ENCODE data around the gene P3H1. TPM values are rescaled to one million over a fixed set of nuclear protein-coding genes. Genes with fewer than 3 reads are reported as not detected.
A peak's percentile ranks its signal among the peaks of the same experiment; 100 is the strongest.

The P3H1 gene
- total and polyA plus RNA-seq, 2 donors (not counting 1 experiment from before 2014, with no cell fraction given) = 42.2 to 51.3 TPM

DNA sequence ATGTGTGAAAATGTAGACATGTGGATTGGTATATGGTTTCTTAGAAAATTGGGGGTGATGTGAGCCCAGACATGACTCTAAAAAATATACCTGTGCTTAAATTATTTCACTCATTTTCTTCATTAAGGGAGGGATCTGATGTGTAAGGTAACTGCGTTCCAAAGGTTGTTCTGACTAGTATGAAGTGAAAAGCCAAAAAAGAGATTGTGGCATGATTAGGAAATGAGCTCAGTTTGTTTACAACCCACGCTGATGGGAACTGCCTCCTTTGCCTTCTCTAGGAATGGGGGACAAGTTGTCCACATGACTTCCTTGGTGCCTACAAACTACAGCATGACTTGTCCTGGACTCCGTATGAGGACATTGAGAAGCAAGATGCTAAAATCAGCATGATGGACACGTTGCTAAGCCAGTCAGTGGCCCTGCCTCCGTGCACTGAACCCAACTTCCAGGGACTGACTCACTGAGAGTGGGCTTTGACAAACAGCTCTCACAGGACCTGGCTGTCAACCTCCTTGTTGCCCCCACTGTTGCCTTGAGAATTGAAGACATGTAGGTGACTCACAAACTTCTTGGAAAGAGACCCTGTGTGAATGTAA lies 8.2 kb upstream of the P3H1 start:
- no peak overlapping the region for H3K4me3 ChIP-seq (ENCODE audit: control extremely low read depth in 1 of 5, extremely low read depth in 1 of 5, insufficient read depth in 1 of 5, low read depth in 2 of 5, low read length in 4 of 5)
- ChIA-PET CTCF (interaction anchor here (1.3 kb wide), 1 partner anchor 299 kb away, joined by 4 read pairs; no protein-coding TSS in a partner anchor), POLR2A (no interaction called here)
- Mint-ChIP-seq H3K4me1 (peaks cover 10% of the 10 kb centered on the region), H3K27ac (no peak overlapping the region), H3K4me3 (no peak overlapping the region), H3K9me3 (ENCODE audit: insufficient read depth) (no peaks in the 10 kb centered on the region), H3K27me3 (no peaks in the 10 kb centered on the region)
- intact Hi-C loops (cut with micrococcal nuclease) = no loop called here
- ATAC-seq (ENCODE audit: low read depth) (no peak), DNase-seq (no peak)
- H3K9ac ChIP-seq (ENCODE audit: low read length) = no peak overlapping the region
- H4K20me1 ChIP-seq (ENCODE audit: control insufficient read depth, insufficient read depth, low read length, poor library complexity, severe bottlenecking) = peaks cover 19% of the 10 kb centered on the region
- peaks cover 21% of the 10 kb centered on the region for H3K79me2 ChIP-seq (ENCODE audit: control insufficient read depth, insufficient read depth, low read length)
- H2AFZ ChIP-seq (ENCODE audit: insufficient read depth, low read depth, low read length, poor library complexity, severe bottlenecking) = no peak overlapping the region
- H3K27ac ChIP-seq (ENCODE audit: low read length in 2 of 2) = no peak overlapping the region
- peaks cover 15 to 46% of the 10 kb centered on the region in 2 experiments for H3K36me3 ChIP-seq (replicated peaks in 1 of 2; ENCODE audit: control extremely low read depth in 1 of 2, control insufficient read depth in 1 of 2, extremely low read depth in 1 of 2, insufficient read depth in 2 of 2, low read length in 1 of 2)
- H3K4me2 ChIP-seq (replicated peaks; ENCODE audit: low read depth, low read length, poor library complexity, severe bottlenecking) = no peak overlapping the region
- H3K27me3 ChIP-seq (replicated peaks in 1 of 4; ENCODE audit: control extremely low read depth in 1 of 4, control insufficient read depth in 3 of 4, insufficient read depth in 4 of 4, low read length in 3 of 4) = no peaks in the 10 kb centered on the region
- H3K4me1 ChIP-seq (ENCODE audit: control insufficient read depth in 2 of 2, insufficient read depth in 2 of 2, low read length in 2 of 2) = no peaks in the 10 kb centered on the region
- no peak for TF ChIP-seq EZH2 (IDR thresholded peaks at IDR 0.05; ENCODE audit: borderline replicate concordance, insufficient read depth, low read depth, low read length, poor library complexity, severe bottlenecking)
- TF ChIP-seq CTCF (IDR thresholded peaks at IDR 0.05) = no peak
- H3K9me3 ChIP-seq (ENCODE audit: control extremely low read depth in 1 of 3, control insufficient read depth in 2 of 3, insufficient read depth in 1 of 3, low read length in 2 of 3) = no peaks in the 10 kb centered on the region
- 96% methylated on average over 4 of the region's 5 CpGs for WGBS (ENCODE audit: insufficient coverage)

- peaks cover 19% of the 10 kb centered on the region for H4K20me1 ChIP-seq (ENCODE audit: control insufficient read depth, insufficient read depth, low read length, poor library complexity, severe bottlenecking)
- H3K4me1 ChIP-seq (ENCODE audit: control insufficient read depth in 2 of 2, insufficient read depth in 2 of 2, low read length in 2 of 2) = peaks cover 0 to 3% of the 10 kb centered on the region in 2 donors
- H3K27me3 ChIP-seq (replicated peaks in 1 of 4; ENCODE audit: control extremely low read depth in 1 of 4, control insufficient read depth in 3 of 4, insufficient read depth in 4 of 4, low read length in 3 of 4) = no peaks in the 10 kb centered on the region
- H3K9me3 ChIP-seq (ENCODE audit: control extremely low read depth in 1 of 3, control insufficient read depth in 2 of 3, insufficient read depth in 1 of 3, low read length in 2 of 3) = no peaks in the 10 kb centered on the region
- no peak for DNase-seq
- Mint-ChIP-seq H3K4me1 (peaks cover 13% of the 10 kb centered on the region), H3K27ac (peak overlapping the region; percentile 41), H3K27me3 (no peaks in the 10 kb centered on the region), H3K4me3 (no peak overlapping the region), H3K9me3 (ENCODE audit: insufficient read depth) (no peaks in the 10 kb centered on the region)
- no peak overlapping the region for H2AFZ ChIP-seq (ENCODE audit: insufficient read depth, low read depth, low read length, poor library complexity, severe bottlenecking)
- no peak overlapping the region for H3K9ac ChIP-seq (ENCODE audit: low read length)
- no CpG with 5 or more reads among the region's 2 CpGs for WGBS (ENCODE audit: insufficient coverage)
- intact Hi-C loops (cut with micrococcal nuclease) = no loop called here
- ChIA-PET CTCF (no interaction called here), POLR2A (no interaction called here)
- TF ChIP-seq EZH2 (IDR thresholded peaks at IDR 0.05; ENCODE audit: borderline replicate concordance, insufficient read depth, low read depth, low read length, poor library complexity, severe bottlenecking) (no peak), CTCF (IDR thresholded peaks at IDR 0.05) (no peak)
- no peak overlapping the region for H3K4me2 ChIP-seq (replicated peaks; ENCODE audit: low read depth, low read length, poor library complexity, severe bottlenecking)
- H3K4me3 ChIP-seq (ENCODE audit: control extremely low read depth in 1 of 5, extremely low read depth in 1 of 5, insufficient read depth in 1 of 5, low read depth in 2 of 5, low read length in 4 of 5) = no peak overlapping the region
- ATAC-seq (ENCODE audit: low read depth) = no peak
- H3K27ac ChIP-seq (ENCODE audit: low read length in 2 of 2) = no peak overlapping the region
- peaks cover 37% of the 10 kb centered on the region for H3K79me2 ChIP-seq (ENCODE audit: control insufficient read depth, insufficient read depth, low read length)
- H3K36me3 ChIP-seq (replicated peaks in 1 of 2; ENCODE audit: control extremely low read depth in 1 of 2, control insufficient read depth in 1 of 2, extremely low read depth in 1 of 2, insufficient read depth in 2 of 2, low read length in 1 of 2) = peaks cover 15 to 48% of the 10 kb centered on the region in 2 experiments
Measured at GRCh38 chr1:42773420-42773819, 6.6 kb upstream of the P3H1 start.

Data from B cell (primary cell).